GM12878 (cell line): Measurements from ENCODE around the gene NTF3. TPM values are rescaled to one million over a fixed set of nuclear protein-coding genes. Genes with fewer than 3 reads are reported as not detected.

Source experiments
- BMI1 ChIP-seq: fragments of 450-650 bp; IDR thresholded peaks from 2 replicates; pipeline ENCODE4 v1.6.1; 2016; ENCODE audit warnings: mild to moderate bottlenecking, moderate library complexity, borderline replicate concordance
- CEBPB ChIP-seq, 2 experiments: fragments of 150-350 bp in 1 of 2; IDR thresholded peaks; 2 replicates each; pipeline ENCODE4 v1.6.1; 2012 to 2014; ENCODE audit warnings: low read depth in 2 of 2, low read length in 2 of 2, borderline replicate concordance in 1 of 2, inconsistent platforms in 1 of 2
- CHD4 ChIP-seq: fragments of 200-600 bp; sonication (generic); IDR thresholded peaks from 2 replicates; pipeline ENCODE4 v1.6.1; 2016; ENCODE audit warnings: mild to moderate bottlenecking
- CREB1 ChIP-seq: IDR thresholded peaks from 2 replicates; pipeline ENCODE4 v1.6.1; 2012; ENCODE audit warnings: low read depth, mild to moderate bottlenecking, inconsistent platforms
- E2F8 ChIP-seq: fragments of 450-650 bp; IDR thresholded peaks from 2 replicates; pipeline ENCODE4 v1.6.1; 2018; ENCODE audit warnings: mild to moderate bottlenecking, low read depth, moderate library complexity; ENCODE audit not compliant: partially characterized antibody
- ESRRA ChIP-seq: IDR thresholded peaks from 2 replicates; pipeline ENCODE4 v1.6.1; 2012; ENCODE audit warnings: mild to moderate bottlenecking, low read length, improper control_type of control experiment
- MYC ChIP-seq: IDR thresholded peaks from 2 replicates; pipeline ENCODE4 v1.6.1; 2011; ENCODE audit warnings: mild to moderate bottlenecking, low read length, moderate library complexity, inconsistent platforms; ENCODE audit not compliant: insufficient read depth, insufficient replicate concordance, insufficient read length, severe bottlenecking
- RFX5 ChIP-seq: IDR thresholded peaks from 2 replicates; pipeline ENCODE4 v1.6.1; 2011; ENCODE audit warnings: low read depth, low read length, improper control_type of control experiment
- ZNF207 ChIP-seq: fragments of 450-650 bp; IDR thresholded peaks from 2 replicates; pipeline ENCODE4 v1.6.1; 2014; ENCODE audit warnings: antibody characterized with exemption, mild to moderate bottlenecking, borderline replicate concordance
- ZNF687 ChIP-seq: fragments of 450-650 bp; IDR thresholded peaks from 2 replicates; pipeline ENCODE4 v1.6.1; 2017; ENCODE audit warnings: mild to moderate bottlenecking, moderate library complexity
- polyA plus RNA-seq, 11 experiments: library from polyadenylated mRNA; depleted of rRNA in 4 of 11; unstranded in 6 of 11; stranded (reverse) in 5 of 11; fragments of >200 nt; fragmentation: Nextera tagmentation in 4 of 11; fragmentation: Illumina TruSeq in 1 of 11; extraction: Ambion mirVana in 4 of 11; extraction: Trizol in 1 of 11; gene quantifications; 1 replicate in 1 of 11; 2 replicates in 10 of 11; pipeline versions ENCODE4 v1.2.1 to v1.2.3, GENCODE V29; 2011 to 2016; ENCODE audit warnings: inconsistent platforms in 2 of 11, missing spikeins in 2 of 11, low read depth in 1 of 11
- total RNA-seq, 4 experiments: library from RNA; depleted of rRNA in 3 of 4; stranded (reverse); fragments of >200 nt in 3 of 4; fragmentation: Illumina TruSeq in 1 of 4; extraction: Trizol in 1 of 4; gene quantifications; 2 replicates each; pipeline versions ENCODE4 v1.2.1 to v1.2.3, GENCODE V29; 2013 to 2021

Gene NTF3
- total and polyA plus RNA-seq, 10 of the 15 experiments (the other 5 are each of a cell fraction or from before 2014, with no cell fraction given): 0.07 TPM; not detected in 9

- no peak for TF ChIP-seq ZNF687
- TF ChIP-seq RFX5: no peak
- no peak for TF ChIP-seq MYC
- no peak for TF ChIP-seq BMI1
- no peak for TF ChIP-seq CHD4
- TF ChIP-seq CREB1: no peak
- TF ChIP-seq E2F8: no peak
- TF ChIP-seq ESRRA: no peak
- TF ChIP-seq CEBPB (IDR thresholded peaks at IDR 0.05; ENCODE audit: borderline replicate concordance in 1 of 2, low read depth in 2 of 2, low read length in 2 of 2): no peak
- TF ChIP-seq ZNF207: no peak
These were observed 5.7 kb downstream of the NTF3 start (continued) for GRCh38 chr12:5437589-5437988.
